NCI-H2196 treated with DMSO at 0.1 percent for 48 hours (cell line): ENCODE results near the gene MPO.

Experiments used
- DNase-seq: peaks from one replicate; lab custom pipeline; 2025; ENCODE audit not compliant: unreplicated experiment; lab: John Stamatoyannopoulos, UW

Gene MPO

GRCh38 chr17:58279016-58279711 is 1.6 kb downstream of the MPO start:
- DNase-seq: no peak

- DNase-seq: no peak
Observed at GRCh38 chr17:58278661-58279015, 2.1 kb downstream of the MPO start.

- no peak for DNase-seq
Observed at GRCh38 chr17:58277802-58278595, 2.7 kb downstream of the MPO start.

DNA sequence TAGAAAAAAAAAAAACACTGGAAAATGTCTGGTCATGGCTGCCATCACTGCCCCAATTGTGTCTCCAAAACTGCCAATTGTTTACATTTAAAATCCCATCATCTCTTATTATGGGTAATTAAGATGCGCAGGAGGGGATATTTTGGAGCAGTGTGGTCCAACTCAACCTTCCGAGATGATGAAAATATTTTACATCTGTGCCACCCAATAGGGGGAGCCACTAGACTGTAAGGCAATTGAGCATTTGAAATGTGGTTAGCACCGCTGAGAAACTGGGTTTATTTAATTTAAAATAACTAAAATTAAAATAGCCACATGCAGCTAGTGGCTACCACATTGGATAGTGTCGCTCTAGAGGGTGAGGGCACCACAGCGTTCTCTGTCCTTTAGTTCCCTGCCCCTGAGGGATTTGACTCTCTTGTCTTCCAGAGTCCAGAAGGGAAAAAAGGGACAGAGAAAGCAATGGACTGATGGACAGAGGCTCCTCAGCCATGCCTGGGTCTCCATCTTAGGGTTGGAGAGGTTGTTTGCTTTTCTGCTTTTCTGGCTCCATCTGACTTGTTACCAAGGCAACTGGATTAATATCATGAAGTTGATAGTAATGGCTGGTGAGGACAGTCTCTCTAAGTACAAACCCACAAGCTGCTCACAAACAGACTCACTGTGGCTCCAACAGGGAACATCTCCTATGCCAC is 3.5 kb downstream of the MPO start:
- DNase-seq: no peak

DNA sequence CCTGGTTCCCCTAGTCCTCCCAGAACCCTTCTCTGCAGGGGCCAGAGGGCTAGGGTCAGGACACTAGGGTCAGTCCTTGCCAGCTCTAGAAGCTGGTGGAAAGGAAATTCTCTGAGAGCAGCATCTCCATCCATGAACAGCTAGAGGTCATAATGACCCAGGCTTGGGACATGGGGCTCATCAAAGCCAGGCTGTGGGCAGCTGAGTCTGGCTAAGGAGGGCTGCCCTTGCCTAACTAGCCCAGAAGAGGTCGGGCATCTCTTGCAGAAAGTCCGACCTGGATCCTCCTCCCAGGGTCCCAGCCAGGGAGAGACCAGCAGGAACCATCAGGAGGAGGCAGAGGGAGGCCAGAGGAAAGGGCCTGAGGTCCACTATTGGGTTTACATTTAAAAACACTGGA is 4.3 kb downstream of the MPO start:
- DNase-seq: no peak

- DNase-seq: no peak
Observed at GRCh38 chr17:58275417-58275816, 5.3 kb downstream of the MPO start.

- no peak for DNase-seq
Observed at GRCh38 chr17:58273453-58274104, 7.2 kb downstream of the MPO start.

DNA sequence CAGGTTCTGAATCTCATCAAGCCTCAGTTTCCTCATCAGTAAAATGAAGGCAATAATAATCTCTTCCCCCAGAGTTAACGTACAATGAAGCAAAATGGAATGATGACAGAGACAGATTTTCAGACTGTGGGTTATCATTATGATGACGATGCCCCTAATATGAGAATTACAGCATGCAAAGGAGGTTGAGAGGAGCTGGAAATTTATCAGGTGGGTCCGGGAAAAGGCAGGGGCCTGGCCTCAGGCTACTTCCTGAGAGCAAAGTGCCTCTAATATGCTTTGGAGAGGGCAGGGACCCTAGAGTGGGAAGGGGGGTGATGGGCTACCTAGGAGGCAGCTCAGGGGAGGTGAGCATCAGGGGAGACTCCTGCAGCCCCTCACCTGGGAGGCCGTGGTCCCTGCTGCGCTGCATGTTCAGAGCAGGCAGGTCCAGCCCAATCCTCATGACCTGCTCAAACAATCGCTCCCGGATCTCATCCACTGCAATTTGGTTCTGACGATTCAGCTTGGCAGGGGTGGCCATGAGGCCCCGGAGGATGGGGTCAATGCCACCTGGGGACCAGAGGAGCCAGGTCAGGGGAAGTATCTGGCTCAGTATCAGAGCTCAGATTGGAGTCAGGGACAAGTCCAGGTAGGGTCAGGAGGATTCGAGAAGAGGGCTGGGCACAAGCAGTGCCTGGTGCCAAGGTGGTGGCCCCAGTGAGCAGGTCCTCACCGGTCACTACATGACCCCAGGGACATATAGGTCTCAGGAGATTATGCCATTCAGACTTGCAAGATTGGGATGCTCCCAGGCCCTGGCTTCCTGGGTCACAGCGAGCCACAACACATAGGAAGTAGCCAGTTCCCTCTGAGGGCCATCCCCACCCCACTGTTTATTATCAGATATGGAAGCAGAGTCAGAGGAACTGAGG is 8.1 kb downstream of the MPO start:
- no peak for DNase-seq

DNA sequence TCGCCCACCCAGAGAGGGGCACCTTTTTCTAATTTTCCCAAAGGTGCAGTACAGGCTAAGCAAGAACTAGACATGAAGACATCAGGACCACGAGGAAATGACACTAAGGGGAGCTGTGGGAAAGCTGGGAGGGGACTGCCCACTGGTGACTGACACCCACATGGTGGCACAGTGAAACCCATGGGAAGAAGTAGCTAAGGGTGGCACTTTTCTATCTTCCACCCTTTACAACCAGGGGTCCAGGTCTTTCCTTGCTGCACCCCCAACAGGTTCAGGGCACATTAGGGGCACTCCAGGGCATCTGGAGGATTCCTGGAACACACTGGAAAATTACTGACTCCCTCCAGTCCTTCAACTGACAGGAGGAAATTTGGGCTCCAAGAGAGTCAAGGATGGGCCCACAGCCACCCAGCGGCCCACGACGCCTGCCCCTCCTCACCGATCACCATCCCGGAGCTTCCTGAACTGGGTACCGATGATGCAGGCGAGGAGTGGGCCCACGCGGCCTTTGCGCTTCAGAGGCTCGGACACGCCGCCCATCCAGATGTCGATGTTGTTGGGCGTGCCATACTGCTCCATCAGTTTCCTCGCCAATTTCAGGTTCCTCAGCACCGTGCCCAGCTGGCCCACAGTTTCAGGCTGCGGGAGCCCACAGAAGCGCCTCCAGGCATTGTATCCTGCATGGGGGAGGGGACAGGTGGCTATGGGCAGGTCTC is 9.4 kb downstream of the MPO start:
- no peak for DNase-seq

GRCh38 chr17:58270476-58271215 is 10.1 kb downstream of the MPO start:
- no peak for DNase-seq

- DNase-seq: no peak
Observed at GRCh38 chr17:58269557-58270291, 11.0 kb downstream of the MPO start.

- DNase-seq: no peak
Observed at GRCh38 chr17:58268774-58269556, 11.8 kb downstream of the MPO start.

DNA sequence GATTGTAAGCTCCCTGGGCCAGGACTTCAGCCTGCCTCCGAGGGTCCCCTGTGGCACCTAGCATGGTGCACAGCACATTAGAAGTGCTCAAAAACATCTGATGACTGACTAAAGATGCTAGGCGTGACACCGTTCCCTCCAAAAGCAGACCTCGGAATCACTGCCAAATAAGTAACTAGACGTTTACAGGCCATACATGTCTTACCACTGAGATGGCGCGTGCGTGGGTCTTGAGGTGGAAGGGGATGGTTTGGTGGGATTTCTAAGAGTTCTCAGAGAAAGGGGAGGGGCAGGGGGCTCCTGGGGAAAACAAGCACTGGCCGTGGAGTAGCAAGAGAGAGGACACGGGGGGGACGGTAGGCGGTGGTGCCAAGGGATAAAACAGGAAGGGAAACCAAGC is 12.4 kb downstream of the MPO start:
- no peak for DNase-seq

GRCh38 chr17:58267347-58268324 is 13.1 kb downstream of the MPO start:
- no peak for DNase-seq

- DNase-seq: no peak
Observed at GRCh38 chr17:58265902-58266875, 14.5 kb downstream of the MPO start.
